ACC112 (cell line): ENCODE data around the gene ALDH1A1.
"Not testable (repeated sequence)": the region's sequence is repeated elsewhere in the genome, so short reads cannot be mapped to it uniquely, and the experiment has no call there.

Experiments
- H2AFZ ChIP-seq: fragments of 200-600 bp; sonication (generic); one replicate; pipeline ENCODE4 v1.6.0; 2017; ENCODE audit warnings: antibody characterized with exemption, low read length; ENCODE audit not compliant: unreplicated experiment
- H3K27ac ChIP-seq: fragments of 200-600 bp; sonication (generic); 2 replicates; pipeline ENCODE4 v1.5.1; 2014; ENCODE audit warnings: low read depth, mild to moderate bottlenecking, antibody characterized with exemption, low read length, moderate library complexity
- H3K27me3 ChIP-seq: fragments of 200-600 bp; sonication (generic); 2 replicates; pipeline ENCODE4 v1.6.1; 2014; ENCODE audit warnings: mild to moderate bottlenecking, antibody characterized with exemption, low read length, moderate library complexity, mixed read lengths; ENCODE audit not compliant: insufficient read depth
- H3K36me3 ChIP-seq: fragments of 200-600 bp; sonication (generic); 2 replicates; pipeline ENCODE4 v1.6.1; 2016; ENCODE audit warnings: mild to moderate bottlenecking, antibody characterized with exemption, low read length, moderate library complexity, mixed read lengths; ENCODE audit not compliant: insufficient read depth
- H3K4me1 ChIP-seq: fragments of 200-600 bp; sonication (generic); one replicate; pipeline ENCODE4 v1.6.1; 2016; ENCODE audit warnings: low read length, mixed read lengths; ENCODE audit not compliant: insufficient read depth, unreplicated experiment, control insufficient read depth
- H3K4me3 ChIP-seq: fragments of 200-600 bp; sonication (generic); 2 replicates; pipeline ENCODE4 v1.5.1; 2014; ENCODE audit warnings: mild to moderate bottlenecking, low read depth, low read length
- H3K79me2 ChIP-seq: fragments of 200-600 bp; sonication (generic); one replicate; pipeline ENCODE4 v1.6.0; 2016; ENCODE audit warnings: low read length; ENCODE audit not compliant: control insufficient read depth, unreplicated experiment, insufficient read depth

Gene ALDH1A1

GRCh38 chr9:72873456-72873855 is 79.4 kb downstream of the ALDH1A1 start:
- Histone ChIP-seq H3K4me3 (no peak overlapping the region), H3K79me2 (no peaks in the 10 kb centered on the region), H3K27ac (no peak overlapping the region), H3K27me3 (no peaks in the 10 kb centered on the region), H3K4me1 (peaks cover 5% of the 10 kb centered on the region), H2AFZ (no peak overlapping the region), H3K36me3 (no peaks in the 10 kb centered on the region)

GRCh38 chr9:72872718-72873117 is 80.1 kb downstream of the ALDH1A1 start:
- Histone ChIP-seq H2AFZ (no peak overlapping the region), H3K27ac (no peak overlapping the region)

GRCh38 chr9:72871685-72872084 is 81.2 kb downstream of the ALDH1A1 start:
- H3K79me2 ChIP-seq = no peaks in the 10 kb centered on the region
- peaks cover 5% of the 10 kb centered on the region for H3K4me1 ChIP-seq
- peak overlapping the region; percentile 48 for H3K4me3 ChIP-seq
- H3K27ac ChIP-seq = no peak overlapping the region
- peak overlapping the region; percentile 61 for H2AFZ ChIP-seq
- no peaks in the 10 kb centered on the region for H3K36me3 ChIP-seq
- H3K27me3 ChIP-seq = no peaks in the 10 kb centered on the region

More at GRCh38 chr9:72872718-72873117, 80.1 kb downstream of the ALDH1A1 start:
- peaks cover 5% of the 10 kb centered on the region for H3K4me1 ChIP-seq
- no peaks in the 10 kb centered on the region for H3K36me3 ChIP-seq
- H3K27me3 ChIP-seq = no peaks in the 10 kb centered on the region
- H3K4me3 ChIP-seq = no peak overlapping the region
- no peaks in the 10 kb centered on the region for H3K79me2 ChIP-seq

GRCh38 chr9:72864327-72864726 is 88.5 kb downstream of the ALDH1A1 start:
- Histone ChIP-seq H3K27ac (no peak overlapping the region), H3K36me3 (no peaks in the 10 kb centered on the region), H3K4me1 (no peaks in the 10 kb centered on the region), H3K79me2 (no peaks in the 10 kb centered on the region), H2AFZ (no peak overlapping the region), H3K4me3 (no peak overlapping the region), H3K27me3 (no peaks in the 10 kb centered on the region)

- Histone ChIP-seq H3K36me3 (no peaks in the 10 kb centered on the region), H2AFZ (no peak overlapping the region), H3K4me3 (no peak overlapping the region), H3K4me1 (peaks cover 2% of the 10 kb centered on the region), H3K27me3 (no peaks in the 10 kb centered on the region), H3K27ac (no peak overlapping the region), H3K79me2 (no peaks in the 10 kb centered on the region)
These were observed 89.3 kb downstream of the ALDH1A1 start for GRCh38 chr9:72863456-72864094.

- H2AFZ ChIP-seq, H3K36me3 ChIP-seq, H3K4me3 ChIP-seq, H3K27ac ChIP-seq, H3K4me1 ChIP-seq, H3K79me2 ChIP-seq, H3K27me3 ChIP-seq: not testable (repeated sequence)
These were observed 90.1 kb downstream of the ALDH1A1 start for GRCh38 chr9:72862788-72863187.

GRCh38 chr9:72858089-72858912 is 94.6 kb downstream of the ALDH1A1 start:
- Histone ChIP-seq H3K4me1 (peaks cover 13% of the 10 kb centered on the region), H3K4me3 (no peak overlapping the region), H3K36me3 (no peaks in the 10 kb centered on the region), H3K27ac (peak overlapping the region; percentile 29), H3K27me3 (no peaks in the 10 kb centered on the region), H3K79me2 (no peaks in the 10 kb centered on the region), H2AFZ (peak overlapping the region; percentile 86)

- Histone ChIP-seq H3K79me2 (no peaks in the 10 kb centered on the region), H3K27ac (peak overlapping the region; percentile 29), H3K36me3 (no peaks in the 10 kb centered on the region), H3K27me3 (no peaks in the 10 kb centered on the region), H3K4me1 (peaks cover 13% of the 10 kb centered on the region), H3K4me3 (no peak overlapping the region), H2AFZ (peak overlapping the region; percentile 86)
These were observed 95.2 kb downstream of the ALDH1A1 start for GRCh38 chr9:72857624-72857996.

GRCh38 chr9:72856972-72857623 is 95.8 kb downstream of the ALDH1A1 start:
- H3K27ac ChIP-seq = 0 out of 2 replicates have a peak overlapping the region, but pooled peaks have one; percentile 29
- no peak overlapping the region for H2AFZ ChIP-seq
- no peaks in the 10 kb centered on the region for H3K27me3 ChIP-seq
- H3K79me2 ChIP-seq = no peaks in the 10 kb centered on the region
- H3K4me1 ChIP-seq = peaks cover 13% of the 10 kb centered on the region
- no peaks in the 10 kb centered on the region for H3K36me3 ChIP-seq
- no peak overlapping the region for H3K4me3 ChIP-seq

GRCh38 chr9:72855890-72856523 is 96.8 kb downstream of the ALDH1A1 start:
- H3K4me3 ChIP-seq = no peak overlapping the region
- no peaks in the 10 kb centered on the region for H3K36me3 ChIP-seq
- H2AFZ ChIP-seq = no peak overlapping the region
- peaks cover 13% of the 10 kb centered on the region for H3K4me1 ChIP-seq
- H3K27ac ChIP-seq = no peak overlapping the region
- H3K27me3 ChIP-seq = no peaks in the 10 kb centered on the region
- no peaks in the 10 kb centered on the region for H3K79me2 ChIP-seq
